Esophagus muscularis mucosa (tissue), 2 donors: Measurements from ENCODE around the gene TCERG1L.

Experiments
- POLR2A ChIP-seq: fragments of 450-650 bp; IDR thresholded peaks from one replicate; pipeline ENCODE4 v1.6.1; 2017; ENCODE audit warnings: antibody characterized with exemption, moderate library complexity, mild to moderate bottlenecking, low read depth
- POLR2AphosphoS5 ChIP-seq, 2 donors: sonication (generic); formaldehyde crosslinking; IDR thresholded peaks; one replicate each; pipeline ENCODE4 v1.6.1; 2017; ENCODE audit warnings: antibody characterized with exemption in 2 of 2

- TF ChIP-seq POLR2AphosphoS5 (IDR thresholded peaks at IDR 0.05): no peak
- TF ChIP-seq POLR2A: no peak
Measured at GRCh38 chr10:131211965-131212619, 99.4 kb downstream of the TCERG1L start.
